ENCODE results near the gene MYOD1. TPM values are rescaled to one million over a fixed set of nuclear protein-coding genes. Genes with fewer than 3 reads are reported as not detected.

The MYOD1 gene
- total RNA-seq, 1 experiment from 2014 or later, result not detected

- DNase-seq (no peak), ATAC-seq (no peak)
- no peak overlapping the region for H3K9ac ChIP-seq (ENCODE audit: low read length)
- no peaks in the 10 kb centered on the region for H3K36me3 ChIP-seq (ENCODE audit: low read depth, low read length)
- no peak overlapping the region for H3K27ac ChIP-seq (ENCODE audit: low read length)
- BruUV-seq (replicated peaks), result no TSS peak
- ChIA-PET POLR2A (ENCODE audit: unreplicated experiment) (no interaction called here), CTCF (no interaction called here)
- H3K9me3 ChIP-seq (ENCODE audit: low read length), result no peaks in the 10 kb centered on the region
- H3K4me3 ChIP-seq (ENCODE audit: low read length), result no peak overlapping the region
- no peaks in the 10 kb centered on the region for H3K9me2 ChIP-seq (replicated peaks; ENCODE audit: low read length)
- no peaks in the 10 kb centered on the region for H3F3A ChIP-seq (ENCODE audit: low read length, unreplicated experiment)
- no peak overlapping the region for H2AFZ ChIP-seq (ENCODE audit: low read length)
- no peaks in the 10 kb centered on the region for H3K79me2 ChIP-seq (ENCODE audit: low read length)
- H3K4me1 ChIP-seq (ENCODE audit: insufficient read depth, low read length), result 0 out of 2 replicates have a peak, but pooled peaks cover 3% of the 10 kb centered on the region
- TF ChIP-seq, protein P1, sequence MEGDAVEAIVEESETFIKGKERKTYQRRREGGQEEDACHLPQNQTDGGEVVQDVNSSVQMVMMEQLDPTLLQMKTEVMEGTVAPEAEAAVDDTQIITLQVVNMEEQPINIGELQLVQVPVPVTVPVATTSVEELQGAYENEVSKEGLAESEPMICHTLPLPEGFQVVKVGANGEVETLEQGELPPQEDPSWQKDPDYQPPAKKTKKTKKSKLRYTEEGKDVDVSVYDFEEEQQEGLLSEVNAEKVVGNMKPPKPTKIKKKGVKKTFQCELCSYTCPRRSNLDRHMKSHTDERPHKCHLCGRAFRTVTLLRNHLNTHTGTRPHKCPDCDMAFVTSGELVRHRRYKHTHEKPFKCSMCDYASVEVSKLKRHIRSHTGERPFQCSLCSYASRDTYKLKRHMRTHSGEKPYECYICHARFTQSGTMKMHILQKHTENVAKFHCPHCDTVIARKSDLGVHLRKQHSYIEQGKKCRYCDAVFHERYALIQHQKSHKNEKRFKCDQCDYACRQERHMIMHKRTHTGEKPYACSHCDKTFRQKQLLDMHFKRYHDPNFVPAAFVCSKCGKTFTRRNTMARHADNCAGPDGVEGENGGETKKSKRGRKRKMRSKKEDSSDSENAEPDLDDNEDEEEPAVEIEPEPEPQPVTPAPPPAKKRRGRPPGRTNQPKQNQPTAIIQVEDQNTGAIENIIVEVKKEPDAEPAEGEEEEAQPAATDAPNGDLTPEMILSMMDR (conservative IDR thresholded peaks at IDR 0.05; ENCODE audit: low read depth, low read length), result no peak
- TF ChIP-seq EZH2phosphoT487 (IDR thresholded peaks at IDR 0.05; ENCODE audit: borderline replicate concordance, low read length) (no peak), EZH2 (IDR thresholded peaks at IDR 0.05; ENCODE audit: low read length, unreplicated experiment) (no peak)
- H4K20me1 ChIP-seq (ENCODE audit: low read length), result no peaks in the 10 kb centered on the region
- H3K27me3 ChIP-seq (ENCODE audit: low read length), result peaks cover 22% of the 10 kb centered on the region
- intact Hi-C loops (cut with micrococcal nuclease), result no loop called here
- H3K4me2 ChIP-seq (ENCODE audit: low read length), result no peak overlapping the region
These were observed 36.5 kb downstream of the MYOD1 start for GRCh38 chr11:17755891-17756290.

GRCh38 chr11:17760102-17761029, 41.0 kb downstream of the MYOD1 start:
- H3K4me1 ChIP-seq (ENCODE audit: insufficient read depth, low read length), result 0 out of 2 replicates have a peak, but pooled peaks cover 3% of the 10 kb centered on the region
- no peaks in the 10 kb centered on the region for H3K79me2 ChIP-seq (ENCODE audit: low read length)
- TF ChIP-seq, protein P1 (conservative IDR thresholded peaks at IDR 0.05; ENCODE audit: low read depth, low read length), result peak; percentile 81
- no peak for TF ChIP-seq EZH2 (IDR thresholded peaks at IDR 0.05; ENCODE audit: low read length, unreplicated experiment)
- H3K9ac ChIP-seq (ENCODE audit: low read length), result no peak overlapping the region
- H3F3A ChIP-seq (ENCODE audit: low read length, unreplicated experiment), result no peaks in the 10 kb centered on the region
- H3K27me3 ChIP-seq (ENCODE audit: low read length), result no peaks in the 10 kb centered on the region
- peak overlapping the region; percentile 65 for H2AFZ ChIP-seq (ENCODE audit: low read length)
- H3K9me3 ChIP-seq (ENCODE audit: low read length), result no peaks in the 10 kb centered on the region
- no peaks in the 10 kb centered on the region for H3K9me2 ChIP-seq (replicated peaks; ENCODE audit: low read length)
- no peak overlapping the region for H3K27ac ChIP-seq (ENCODE audit: low read length)
- peak; percentile 64 for DNase-seq
- no TSS peak for BruUV-seq (replicated peaks)
- intact Hi-C loops (cut with micrococcal nuclease), result loop anchor here (1.0 to 2.0 kb wide), 2 partner anchors 146 to 219 kb away; no protein-coding TSS in a partner anchor
- no peaks in the 10 kb centered on the region for H4K20me1 ChIP-seq (ENCODE audit: low read length)
- POLR2A ChIA-PET (ENCODE audit: unreplicated experiment), result interaction anchor here (0.6 kb wide), 1 partner anchor 63 kb away, joined by 3 read pairs; no protein-coding TSS in a partner anchor
- CTCF ChIA-PET, result interaction anchor here (0.6 to 1.0 kb wide), 2 partner anchors 29 to 218 kb away, joined by 3 to 7 read pairs; no protein-coding TSS in a partner anchor
- H3K36me3 ChIP-seq (ENCODE audit: low read depth, low read length), result no peaks in the 10 kb centered on the region
- ATAC-seq, result peak; percentile 96
- peak overlapping the region; percentile 31; the same call in 1 of the 2 replicates for H3K4me3 ChIP-seq (ENCODE audit: low read length)
- H3K4me2 ChIP-seq (ENCODE audit: low read length), result peak overlapping the region; percentile 71

All from PC-3 (cell line).